ENCODE data around the gene SCARF2. TPM values are rescaled to one million over a fixed set of nuclear protein-coding genes. Genes with fewer than 3 reads are reported as not detected.

SCARF2 gene
- polyA plus RNA-seq, 3 donors, result 0.12 to 0.51 TPM; not detected in 1

- H4K20me1 ChIP-seq (ENCODE audit: insufficient read depth, low read length), result no peaks in the 10 kb centered on the region
- 100% methylated on average over 4 of the region's 6 CpGs for WGBS (ENCODE audit: insufficient coverage)
- peaks cover 5 to 11% of the 10 kb centered on the region in 2 donors for H3K4me1 ChIP-seq (ENCODE audit: control insufficient read depth in 1 of 2, insufficient read depth in 2 of 2, low read length in 2 of 2)
- no peak overlapping the region for H3K4me3 Mint-ChIP-seq
- no peak for DNase-seq
- H2AFZ ChIP-seq (ENCODE audit: insufficient read depth, low read depth, low read length, poor library complexity, severe bottlenecking), result no peak overlapping the region
- TF ChIP-seq CTCF (IDR thresholded peaks at IDR 0.05), result no peak
- H3K27ac Mint-ChIP-seq, result no peak overlapping the region
- H3K9me3 ChIP-seq (replicated peaks in 1 of 2; ENCODE audit: control insufficient read depth in 1 of 2, insufficient read depth in 1 of 2, low read length in 2 of 2), result peaks cover 0 to 5% of the 10 kb centered on the region in 2 donors
- H3K4me2 ChIP-seq (replicated peaks; ENCODE audit: extremely low read depth, low read length, poor library complexity, severe bottlenecking), result no peak overlapping the region
- H3K27me3 Mint-ChIP-seq (ENCODE audit: low read depth in 3 of 3), result peaks cover 0 to 4% (median 1%) of the 10 kb centered on the region in 3 donors
- peaks cover 0 to 8% (median 4%) of the 10 kb centered on the region in 7 donors for H3K9me3 Mint-ChIP-seq
- H3K36me3 Mint-ChIP-seq, result no peaks in the 10 kb centered on the region
- no peak overlapping the region for H3K9ac ChIP-seq (ENCODE audit: insufficient read depth, low read length, poor library complexity, severe bottlenecking)
- no peak overlapping the region for H3K4me3 ChIP-seq (replicated peaks in 1 of 3; ENCODE audit: low read depth in 2 of 3, low read length in 3 of 3)
- H3K27ac ChIP-seq (ENCODE audit: low read depth in 1 of 2, low read length in 2 of 2), result no peak overlapping the region
- H3K36me3 ChIP-seq (replicated peaks in 1 of 2; ENCODE audit: control insufficient read depth in 1 of 2, insufficient read depth in 2 of 2, low read length in 2 of 2), result no peaks in the 10 kb centered on the region
- peaks cover 16% of the 10 kb centered on the region for H3K4me1 Mint-ChIP-seq
- no peaks in the 10 kb centered on the region for H3K27me3 ChIP-seq (ENCODE audit: control insufficient read depth in 2 of 2, insufficient read depth in 2 of 2, low read length in 2 of 2)
- intact Hi-C loops (cut with micrococcal nuclease), result no loop called here
- H3K79me2 ChIP-seq (ENCODE audit: insufficient read depth, low read length), result no peaks in the 10 kb centered on the region
These were observed 52.8 kb downstream of the SCARF2 start for GRCh38 chr22:20384865-20385264.

- Mint-ChIP-seq H3K4me3 (no peak overlapping the region), H3K9me3 (peaks cover 0 to 5% (median 2%) of the 10 kb centered on the region in 7 donors), H3K4me1 (peaks cover 16% of the 10 kb centered on the region), H3K27me3 (ENCODE audit: low read depth in 3 of 3) (peaks cover 0 to 4% (median 1%) of the 10 kb centered on the region in 3 donors), H3K27ac (no peak overlapping the region), H3K36me3 (no peaks in the 10 kb centered on the region)
- H3K9ac ChIP-seq (ENCODE audit: insufficient read depth, low read length, poor library complexity, severe bottlenecking), result no peak overlapping the region
- WGBS (ENCODE audit: insufficient coverage), result no CpG with 5 or more reads among the region's 2 CpGs
- H3K4me3 ChIP-seq (replicated peaks in 1 of 3; ENCODE audit: low read depth in 2 of 3, low read length in 3 of 3), result no peak overlapping the region
- H3K27ac ChIP-seq (ENCODE audit: low read depth in 1 of 2, low read length in 2 of 2), result no peak overlapping the region
- no peaks in the 10 kb centered on the region for H3K27me3 ChIP-seq (ENCODE audit: control insufficient read depth in 2 of 2, insufficient read depth in 2 of 2, low read length in 2 of 2)
- no peaks in the 10 kb centered on the region for H4K20me1 ChIP-seq (ENCODE audit: insufficient read depth, low read length)
- no peak overlapping the region for H3K4me2 ChIP-seq (replicated peaks; ENCODE audit: extremely low read depth, low read length, poor library complexity, severe bottlenecking)
- H3K4me1 ChIP-seq (ENCODE audit: control insufficient read depth in 1 of 2, insufficient read depth in 2 of 2, low read length in 2 of 2), result peaks cover 5 to 11% of the 10 kb centered on the region in 2 donors
- H3K36me3 ChIP-seq (replicated peaks in 1 of 2; ENCODE audit: control insufficient read depth in 1 of 2, insufficient read depth in 2 of 2, low read length in 2 of 2), result no peaks in the 10 kb centered on the region
- no peak overlapping the region for H2AFZ ChIP-seq (ENCODE audit: insufficient read depth, low read depth, low read length, poor library complexity, severe bottlenecking)
- DNase-seq, result no peak
- intact Hi-C loops (cut with micrococcal nuclease), result no loop called here
- H3K79me2 ChIP-seq (ENCODE audit: insufficient read depth, low read length), result no peaks in the 10 kb centered on the region
- TF ChIP-seq CTCF (IDR thresholded peaks at IDR 0.05), result no peak
- H3K9me3 ChIP-seq (replicated peaks in 1 of 2; ENCODE audit: control insufficient read depth in 1 of 2, insufficient read depth in 1 of 2, low read length in 2 of 2), result peaks cover 0 to 2% of the 10 kb centered on the region in 2 donors
These were observed 53.5 kb downstream of the SCARF2 start for GRCh38 chr22:20384171-20384570.
